GM23338 (cell line): ENCODE measurements around the gene ASB9. TPM values are rescaled to one million over a fixed set of nuclear protein-coding genes. Genes with fewer than 3 reads are reported as not detected.

Experiments
- ATAC-seq: fragments of 200-7000 bp; cut with Tn5 transposase; 3 replicates; pipeline ENCODE4 v1.9.1; 2020
- DNase-seq: peaks from one replicate; pipeline ENCODE4 v3.0.0-alpha.2; 2015; ENCODE audit warnings: low spot score
- H2AFZ ChIP-seq: fragments of 200-600 bp; sonication (generic); 2 replicates; pipeline ENCODE4 v1.8.0; 2016; ENCODE audit warnings: antibody characterized with exemption, mild to moderate bottlenecking, moderate library complexity
- H3F3A ChIP-seq: fragments of 200-600 bp; sonication (generic); replicated peaks from 2 replicates; pipeline ENCODE4 v1.8.0; 2017; ENCODE audit warnings: antibody characterized with exemption, mixed run types, low read depth
- H3K27ac ChIP-seq: fragments of 200-600 bp; sonication (generic); 2 replicates; pipeline ENCODE4 v1.6.1; 2016; ENCODE audit warnings: low read depth
- H3K27me3 ChIP-seq: fragments of 200-600 bp; sonication (generic); 2 replicates; pipeline ENCODE4 v1.8.0; 2016; ENCODE audit warnings: mild to moderate bottlenecking, mixed run types, moderate library complexity; ENCODE audit not compliant: insufficient read depth
- H3K36me3 ChIP-seq: fragments of 200-600 bp; sonication (generic); 2 replicates; pipeline ENCODE4 v1.8.0; 2016; ENCODE audit warnings: mild to moderate bottlenecking; ENCODE audit not compliant: insufficient read depth
- H3K4me1 ChIP-seq: fragments of 200-600 bp; sonication (generic); 2 replicates; pipeline ENCODE4 v1.8.0; 2016; ENCODE audit warnings: mild to moderate bottlenecking, moderate library complexity; ENCODE audit not compliant: insufficient read depth
- H3K4me2 ChIP-seq: fragments of 200-600 bp; sonication (generic); 2 replicates; pipeline ENCODE4 v1.7.1; 2017; ENCODE audit warnings: mixed run types
- H3K4me3 ChIP-seq: fragments of 200-600 bp; sonication (generic); 2 replicates; pipeline ENCODE4 v1.6.1; 2016; ENCODE audit warnings: mixed run types
- H3K79me2 ChIP-seq: fragments of 200-600 bp; sonication (generic); replicated peaks from 2 replicates; pipeline ENCODE4 v1.8.0; 2017; ENCODE audit warnings: mild to moderate bottlenecking; ENCODE audit not compliant: insufficient read depth
- H3K9me2 ChIP-seq: fragments of 200-600 bp; sonication (generic); 2 replicates; pipeline ENCODE4 v1.8.0; 2017; ENCODE audit not compliant: insufficient read depth
- H4K20me1 ChIP-seq: fragments of 200-600 bp; sonication (generic); replicated peaks from 2 replicates; pipeline ENCODE4 v1.8.0; 2017; ENCODE audit warnings: mild to moderate bottlenecking; ENCODE audit not compliant: insufficient read depth
- H3K27ac Mint-ChIP-seq: 2 replicates; pipeline ENCODE4 v1.8.0; 2020; ENCODE audit warnings: inconsistent platforms, mild to moderate bottlenecking, moderate library complexity, mixed read lengths
- H3K27me3 Mint-ChIP-seq: 3 replicates; pipeline ENCODE4 v1.8.0; 2022; ENCODE audit warnings: low read depth, mild to moderate bottlenecking, moderate library complexity, mixed read lengths, inconsistent platforms; ENCODE audit not compliant: insufficient read depth, poor library complexity
- H3K36me3 Mint-ChIP-seq: 3 replicates; pipeline ENCODE4 v1.8.0; 2021; ENCODE audit warnings: low read depth, mild to moderate bottlenecking, inconsistent platforms, moderate library complexity, mixed read lengths
- H3K4me1 Mint-ChIP-seq: 3 replicates; pipeline ENCODE4 v1.8.0; 2020; ENCODE audit warnings: mild to moderate bottlenecking, inconsistent platforms, mixed read lengths
- H3K4me3 Mint-ChIP-seq: 3 replicates; pipeline ENCODE4 v1.8.0; 2021; ENCODE audit warnings: moderate library complexity, mild to moderate bottlenecking, inconsistent platforms, mixed read lengths
- H3K9me3 Mint-ChIP-seq: 3 replicates; pipeline ENCODE4 v1.8.0; 2020; ENCODE audit warnings: moderate library complexity, mild to moderate bottlenecking, inconsistent platforms, mixed read lengths
- EZH2 ChIP-seq: fragments of 200-600 bp; sonication (generic); IDR thresholded peaks from one replicate; pipeline ENCODE4 v1.8.0; 2017; ENCODE audit warnings: antibody characterized with exemption, mild to moderate bottlenecking, low read depth; ENCODE audit not compliant: unreplicated experiment
- EZH2phosphoT487 ChIP-seq: fragments of 200-600 bp; sonication (generic); IDR thresholded peaks from one replicate; pipeline ENCODE4 v1.8.1; 2018; ENCODE audit warnings: antibody characterized with exemption; ENCODE audit not compliant: unreplicated experiment
- ZNF114 ChIP-seq: fragments of 250-450 bp; sonication (Bioruptor Pico); IDR thresholded peaks from 2 replicates; pipeline ENCODE4 v1.5.0; 2020; ENCODE audit warnings: mild to moderate bottlenecking, moderate library complexity
- ZNF331 ChIP-seq: fragments of 250-450 bp; sonication (Bioruptor Pico); IDR thresholded peaks from 2 replicates; pipeline ENCODE4 v1.5.0; 2020; ENCODE audit warnings: low read depth, mild to moderate bottlenecking, moderate library complexity
- polyA plus RNA-seq: library from polyadenylated mRNA; unstranded; fragments of >200 nt; fragmentation: Nextera tagmentation; extraction: Ambion mirVana; gene quantifications from 2 replicates; pipeline ENCODE4 v1.2.1, GENCODE V29; 2016
- total RNA-seq: library from RNA; depleted of rRNA; stranded (reverse); fragments of >200 nt; shearing (Covaris generic); gene quantifications from 2 replicates; pipeline ENCODE4 v1.2.3, GENCODE V29; 2014
- TF ChIP-seq, protein P1 (sequence below), 2 experiments: fragments of 200-600 bp in 1 of 2; sonication (generic) in 1 of 2; conservative IDR thresholded peaks; 2 replicates each; pipeline versions ENCODE4 v1.5.1 to v1.6.1; 2016 to 2017; ENCODE audit warnings: antibody characterized with exemption in 2 of 2, low read depth in 2 of 2, mild to moderate bottlenecking in 2 of 2, moderate library complexity in 1 of 2
- TF ChIP-seq, protein P2 (sequence below): IDR thresholded peaks from one replicate; pipeline ENCODE4 v1.6.1; 2018; ENCODE audit warnings: antibody characterized with exemption; ENCODE audit not compliant: unreplicated experiment
- TF ChIP-seq, protein P3 (sequence below): fragments of 250-450 bp; sonication (Bioruptor Pico); IDR thresholded peaks from 2 replicates; pipeline ENCODE4 v1.5.0; 2020; ENCODE audit warnings: mild to moderate bottlenecking, moderate library complexity

Gene ASB9
- total and polyA plus RNA-seq, 2 experiments from 2014 or later, result 0.37 to 0.42 TPM

DNA sequence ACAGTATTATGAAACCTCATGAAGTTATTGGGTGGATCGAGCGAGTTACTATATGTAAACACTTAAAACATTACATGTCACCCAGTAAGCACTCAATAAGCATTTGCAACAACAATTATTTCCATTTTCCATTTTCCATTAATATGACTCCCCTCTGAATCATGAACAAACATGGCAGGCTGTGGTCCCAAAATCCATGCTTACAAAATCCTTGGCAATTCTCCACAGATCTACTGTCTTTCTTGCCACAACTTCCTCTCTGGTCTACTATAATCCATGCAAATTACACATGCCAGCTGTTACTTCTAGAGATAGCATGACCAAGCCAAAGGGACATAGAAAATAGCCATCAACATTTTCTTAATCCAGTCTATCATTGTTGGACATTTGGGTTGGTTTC, 23.6 kb upstream of the ASB9 start:
- Mint-ChIP-seq H3K4me3 (no peak overlapping the region), H3K27me3 (no peaks in the 10 kb centered on the region), H3K9me3 (no peaks in the 10 kb centered on the region), H3K4me1 (peaks cover 6% of the 10 kb centered on the region; the same call in 2 of the 3 replicates), H3K36me3 (no peaks in the 10 kb centered on the region), H3K27ac (no peak overlapping the region)
- Histone ChIP-seq H4K20me1 (no peaks in the 10 kb centered on the region), H3K4me2 (no peak overlapping the region), H3K9me2 (no peaks in the 10 kb centered on the region), H3K27me3 (no peaks in the 10 kb centered on the region), H3K27ac (no peak overlapping the region), H3K4me3 (no peak overlapping the region), H3K4me1 (no peaks in the 10 kb centered on the region), H2AFZ (no peak overlapping the region), H3K79me2 (no peaks in the 10 kb centered on the region), H3F3A (no peaks in the 10 kb centered on the region), H3K36me3 (no peaks in the 10 kb centered on the region)
- no peak for DNase-seq
- no peak for ATAC-seq
- TF ChIP-seq, protein P1, sequence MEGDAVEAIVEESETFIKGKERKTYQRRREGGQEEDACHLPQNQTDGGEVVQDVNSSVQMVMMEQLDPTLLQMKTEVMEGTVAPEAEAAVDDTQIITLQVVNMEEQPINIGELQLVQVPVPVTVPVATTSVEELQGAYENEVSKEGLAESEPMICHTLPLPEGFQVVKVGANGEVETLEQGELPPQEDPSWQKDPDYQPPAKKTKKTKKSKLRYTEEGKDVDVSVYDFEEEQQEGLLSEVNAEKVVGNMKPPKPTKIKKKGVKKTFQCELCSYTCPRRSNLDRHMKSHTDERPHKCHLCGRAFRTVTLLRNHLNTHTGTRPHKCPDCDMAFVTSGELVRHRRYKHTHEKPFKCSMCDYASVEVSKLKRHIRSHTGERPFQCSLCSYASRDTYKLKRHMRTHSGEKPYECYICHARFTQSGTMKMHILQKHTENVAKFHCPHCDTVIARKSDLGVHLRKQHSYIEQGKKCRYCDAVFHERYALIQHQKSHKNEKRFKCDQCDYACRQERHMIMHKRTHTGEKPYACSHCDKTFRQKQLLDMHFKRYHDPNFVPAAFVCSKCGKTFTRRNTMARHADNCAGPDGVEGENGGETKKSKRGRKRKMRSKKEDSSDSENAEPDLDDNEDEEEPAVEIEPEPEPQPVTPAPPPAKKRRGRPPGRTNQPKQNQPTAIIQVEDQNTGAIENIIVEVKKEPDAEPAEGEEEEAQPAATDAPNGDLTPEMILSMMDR (conservative IDR thresholded peaks at IDR 0.05; ENCODE audit: low read depth in 2 of 2), result no peak
- TF ChIP-seq, protein P2, sequence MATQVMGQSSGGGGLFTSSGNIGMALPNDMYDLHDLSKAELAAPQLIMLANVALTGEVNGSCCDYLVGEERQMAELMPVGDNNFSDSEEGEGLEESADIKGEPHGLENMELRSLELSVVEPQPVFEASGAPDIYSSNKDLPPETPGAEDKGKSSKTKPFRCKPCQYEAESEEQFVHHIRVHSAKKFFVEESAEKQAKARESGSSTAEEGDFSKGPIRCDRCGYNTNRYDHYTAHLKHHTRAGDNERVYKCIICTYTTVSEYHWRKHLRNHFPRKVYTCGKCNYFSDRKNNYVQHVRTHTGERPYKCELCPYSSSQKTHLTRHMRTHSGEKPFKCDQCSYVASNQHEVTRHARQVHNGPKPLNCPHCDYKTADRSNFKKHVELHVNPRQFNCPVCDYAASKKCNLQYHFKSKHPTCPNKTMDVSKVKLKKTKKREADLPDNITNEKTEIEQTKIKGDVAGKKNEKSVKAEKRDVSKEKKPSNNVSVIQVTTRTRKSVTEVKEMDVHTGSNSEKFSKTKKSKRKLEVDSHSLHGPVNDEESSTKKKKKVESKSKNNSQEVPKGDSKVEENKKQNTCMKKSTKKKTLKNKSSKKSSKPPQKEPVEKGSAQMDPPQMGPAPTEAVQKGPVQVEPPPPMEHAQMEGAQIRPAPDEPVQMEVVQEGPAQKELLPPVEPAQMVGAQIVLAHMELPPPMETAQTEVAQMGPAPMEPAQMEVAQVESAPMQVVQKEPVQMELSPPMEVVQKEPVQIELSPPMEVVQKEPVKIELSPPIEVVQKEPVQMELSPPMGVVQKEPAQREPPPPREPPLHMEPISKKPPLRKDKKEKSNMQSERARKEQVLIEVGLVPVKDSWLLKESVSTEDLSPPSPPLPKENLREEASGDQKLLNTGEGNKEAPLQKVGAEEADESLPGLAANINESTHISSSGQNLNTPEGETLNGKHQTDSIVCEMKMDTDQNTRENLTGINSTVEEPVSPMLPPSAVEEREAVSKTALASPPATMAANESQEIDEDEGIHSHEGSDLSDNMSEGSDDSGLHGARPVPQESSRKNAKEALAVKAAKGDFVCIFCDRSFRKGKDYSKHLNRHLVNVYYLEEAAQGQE, result no peak
- TF ChIP-seq ZNF114 (CRISPR knock-in tag) (no peak), ZNF331 (CRISPR knock-in tag) (no peak), EZH2phosphoT487 (no peak), EZH2 (no peak)
- TF ChIP-seq, protein P3, sequence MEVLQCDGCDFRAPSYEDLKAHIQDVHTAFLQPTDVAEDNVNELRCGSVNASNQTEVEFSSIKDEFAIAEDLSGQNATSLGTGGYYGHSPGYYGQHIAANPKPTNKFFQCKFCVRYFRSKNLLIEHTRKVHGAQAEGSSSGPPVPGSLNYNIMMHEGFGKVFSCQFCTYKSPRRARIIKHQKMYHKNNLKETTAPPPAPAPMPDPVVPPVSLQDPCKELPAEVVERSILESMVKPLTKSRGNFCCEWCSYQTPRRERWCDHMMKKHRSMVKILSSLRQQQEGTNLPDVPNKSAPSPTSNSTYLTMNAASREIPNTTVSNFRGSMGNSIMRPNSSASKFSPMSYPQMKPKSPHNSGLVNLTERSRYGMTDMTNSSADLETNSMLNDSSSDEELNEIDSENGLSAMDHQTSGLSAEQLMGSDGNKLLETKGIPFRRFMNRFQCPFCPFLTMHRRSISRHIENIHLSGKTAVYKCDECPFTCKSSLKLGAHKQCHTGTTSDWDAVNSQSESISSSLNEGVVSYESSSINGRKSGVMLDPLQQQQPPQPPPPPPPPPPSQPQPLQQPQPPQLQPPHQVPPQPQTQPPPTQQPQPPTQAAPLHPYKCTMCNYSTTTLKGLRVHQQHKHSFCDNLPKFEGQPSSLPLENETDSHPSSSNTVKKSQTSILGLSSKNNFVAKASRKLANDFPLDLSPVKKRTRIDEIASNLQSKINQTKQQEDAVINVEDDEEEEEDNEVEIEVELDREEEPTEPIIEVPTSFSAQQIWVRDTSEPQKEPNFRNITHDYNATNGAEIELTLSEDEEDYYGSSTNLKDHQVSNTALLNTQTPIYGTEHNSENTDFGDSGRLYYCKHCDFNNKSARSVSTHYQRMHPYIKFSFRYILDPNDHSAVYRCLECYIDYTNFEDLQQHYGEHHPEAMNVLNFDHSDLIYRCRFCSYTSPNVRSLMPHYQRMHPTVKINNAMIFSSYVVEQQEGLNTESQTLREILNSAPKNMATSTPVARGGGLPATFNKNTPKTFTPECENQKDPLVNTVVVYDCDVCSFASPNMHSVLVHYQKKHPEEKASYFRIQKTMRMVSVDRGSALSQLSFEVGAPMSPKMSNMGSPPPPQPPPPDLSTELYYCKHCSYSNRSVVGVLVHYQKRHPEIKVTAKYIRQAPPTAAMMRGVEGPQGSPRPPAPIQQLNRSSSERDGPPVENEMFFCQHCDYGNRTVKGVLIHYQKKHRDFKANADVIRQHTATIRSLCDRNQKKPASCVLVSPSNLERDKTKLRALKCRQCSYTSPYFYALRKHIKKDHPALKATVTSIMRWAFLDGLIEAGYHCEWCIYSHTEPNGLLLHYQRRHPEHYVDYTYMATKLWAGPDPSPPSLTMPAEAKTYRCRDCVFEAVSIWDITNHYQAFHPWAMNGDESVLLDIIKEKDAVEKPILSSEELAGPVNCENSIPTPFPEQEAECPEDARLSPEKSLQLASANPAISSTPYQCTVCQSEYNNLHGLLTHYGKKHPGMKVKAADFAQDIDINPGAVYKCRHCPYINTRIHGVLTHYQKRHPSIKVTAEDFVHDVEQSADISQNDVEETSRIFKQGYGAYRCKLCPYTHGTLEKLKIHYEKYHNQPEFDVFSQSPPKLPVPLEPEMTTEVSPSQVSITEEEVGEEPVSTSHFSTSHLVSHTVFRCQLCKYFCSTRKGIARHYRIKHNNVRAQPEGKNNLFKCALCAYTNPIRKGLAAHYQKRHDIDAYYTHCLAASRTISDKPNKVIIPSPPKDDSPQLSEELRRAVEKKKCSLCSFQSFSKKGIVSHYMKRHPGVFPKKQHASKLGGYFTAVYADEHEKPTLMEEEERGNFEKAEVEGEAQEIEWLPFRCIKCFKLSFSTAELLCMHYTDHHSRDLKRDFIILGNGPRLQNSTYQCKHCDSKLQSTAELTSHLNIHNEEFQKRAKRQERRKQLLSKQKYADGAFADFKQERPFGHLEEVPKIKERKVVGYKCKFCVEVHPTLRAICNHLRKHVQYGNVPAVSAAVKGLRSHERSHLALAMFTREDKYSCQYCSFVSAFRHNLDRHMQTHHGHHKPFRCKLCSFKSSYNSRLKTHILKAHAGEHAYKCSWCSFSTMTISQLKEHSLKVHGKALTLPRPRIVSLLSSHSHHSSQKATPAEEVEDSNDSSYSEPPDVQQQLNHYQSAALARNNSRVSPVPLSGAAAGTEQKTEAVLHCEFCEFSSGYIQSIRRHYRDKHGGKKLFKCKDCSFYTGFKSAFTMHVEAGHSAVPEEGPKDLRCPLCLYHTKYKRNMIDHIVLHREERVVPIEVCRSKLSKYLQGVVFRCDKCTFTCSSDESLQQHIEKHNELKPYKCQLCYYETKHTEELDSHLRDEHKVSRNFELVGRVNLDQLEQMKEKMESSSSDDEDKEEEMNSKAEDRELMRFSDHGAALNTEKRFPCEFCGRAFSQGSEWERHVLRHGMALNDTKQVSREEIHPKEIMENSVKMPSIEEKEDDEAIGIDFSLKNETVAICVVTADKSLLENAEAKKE (CRISPR knock-in tag), result no peak
